Esophagus muscularis mucosa (tissue), 4 donors: ENCODE results near the gene FAM186B. TPM values are rescaled to one million over a fixed set of nuclear protein-coding genes. Genes with fewer than 3 reads are reported as not detected.
A peak's percentile ranks its signal among the peaks of the same experiment; 100 is the strongest.

Experiments used
- DNase-seq: peaks from one replicate; pipeline ENCODE4 v3.0.0-alpha.2; 2017; ENCODE audit errors: extremely low spot score
- H3K27ac ChIP-seq, 4 donors: fragments of 200-600 bp; sonication (generic); replicated peaks in 1 of 4; 1 replicate in 3 of 4; 2 replicates in 1 of 4; pipeline ENCODE4 v1.5.1; 2016 to 2019; ENCODE audit warnings: mild to moderate bottlenecking in 1 of 4
- H3K27me3 ChIP-seq, 4 donors: fragments of 200-600 bp; sonication (generic); one replicate each; pipeline versions ENCODE4 v1.5.1 to v1.6.0; 2016 to 2019
- H3K36me3 ChIP-seq, 4 donors: fragments of 200-600 bp; sonication (generic); one replicate each; pipeline ENCODE4 v1.5.1; 2016 to 2019
- H3K4me1 ChIP-seq, 4 donors: fragments of 200-600 bp; sonication (generic); one replicate each; pipeline ENCODE4 v1.5.1; 2016 to 2019
- H3K4me3 ChIP-seq, 4 donors: fragments of 200-600 bp; sonication (generic); 1 replicate in 2 of 4; 2 replicates in 2 of 4; pipeline ENCODE4 v1.5.1; 2016 to 2019; ENCODE audit warnings: mild to moderate bottlenecking in 4 of 4, moderate library complexity in 1 of 4
- H3K9me3 ChIP-seq, 4 donors: fragments of 200-600 bp; sonication (generic); 1 replicate in 3 of 4; 2 replicates in 1 of 4; pipeline ENCODE4 v1.5.1; 2016 to 2019
- EP300 ChIP-seq: sonication (generic); formaldehyde crosslinking; IDR thresholded peaks from one replicate; pipeline ENCODE4 v1.6.1; 2017; ENCODE audit warnings: antibody characterized with exemption
- POLR2A ChIP-seq: fragments of 450-650 bp; IDR thresholded peaks from one replicate; pipeline ENCODE4 v1.6.1; 2017; ENCODE audit warnings: antibody characterized with exemption, moderate library complexity, mild to moderate bottlenecking, low read depth
- POLR2AphosphoS5 ChIP-seq, 2 donors: sonication (generic); formaldehyde crosslinking; IDR thresholded peaks; one replicate each; pipeline ENCODE4 v1.6.1; 2017; ENCODE audit warnings: antibody characterized with exemption in 2 of 2
- WGBS: methylation state at CpG from one replicate; pipeline ENCODE4 v1.1.5; 2018; 5-methylcytosine and 5-hydroxymethylcytosine counted together
- intact Hi-C: fragments of 100-400 bp; cut with DNase I; formaldehyde crosslinking; loops from one replicate; pipeline ENCODE4 v1.15.1; 2023
- total RNA-seq, 4 donors: library from RNA; depleted of rRNA; stranded (reverse); fragments of >200 nt; gene quantifications; one replicate each; pipeline versions ENCODE4 v1.1.0 to v1.2.1, GENCODE V29; 2016
- TF ChIP-seq, protein P1 (sequence below), 3 experiments: fragments of 200-600 bp in 2 of 3; fragments of 450-650 bp in 1 of 3; sonication (generic) in 2 of 3; IDR thresholded peaks; one replicate each; pipeline ENCODE4 v1.5.1; 2017 to 2019; ENCODE audit warnings: antibody characterized with exemption in 3 of 3, mild to moderate bottlenecking in 2 of 3, moderate library complexity in 1 of 3

The FAM186B gene
- total RNA-seq, 4 donors from 2014 or later = under 0.01 to 0.46 (median 0.21) TPM

GRCh38 chr12:49582201-49582600, 23.2 kb downstream of the FAM186B start:
- Histone ChIP-seq H3K27me3 (no peaks in the 10 kb centered on the region), H3K9me3 (no peaks in the 10 kb centered on the region), H3K27ac (peak overlapping the region in 1 of 4 donors; percentile 7), H3K36me3 (peaks cover 0 to 22% (median 9%) of the 10 kb centered on the region in 4 donors), H3K4me3 (no peak overlapping the region), H3K4me1 (peaks cover 21 to 43% (median 30%) of the 10 kb centered on the region in 4 donors)
- intact Hi-C loops = loop anchor here (5.0 kb wide), 1 partner anchor 40 kb away; the partner anchor contains the start of gene PRPF40B
- TF ChIP-seq, protein P1, sequence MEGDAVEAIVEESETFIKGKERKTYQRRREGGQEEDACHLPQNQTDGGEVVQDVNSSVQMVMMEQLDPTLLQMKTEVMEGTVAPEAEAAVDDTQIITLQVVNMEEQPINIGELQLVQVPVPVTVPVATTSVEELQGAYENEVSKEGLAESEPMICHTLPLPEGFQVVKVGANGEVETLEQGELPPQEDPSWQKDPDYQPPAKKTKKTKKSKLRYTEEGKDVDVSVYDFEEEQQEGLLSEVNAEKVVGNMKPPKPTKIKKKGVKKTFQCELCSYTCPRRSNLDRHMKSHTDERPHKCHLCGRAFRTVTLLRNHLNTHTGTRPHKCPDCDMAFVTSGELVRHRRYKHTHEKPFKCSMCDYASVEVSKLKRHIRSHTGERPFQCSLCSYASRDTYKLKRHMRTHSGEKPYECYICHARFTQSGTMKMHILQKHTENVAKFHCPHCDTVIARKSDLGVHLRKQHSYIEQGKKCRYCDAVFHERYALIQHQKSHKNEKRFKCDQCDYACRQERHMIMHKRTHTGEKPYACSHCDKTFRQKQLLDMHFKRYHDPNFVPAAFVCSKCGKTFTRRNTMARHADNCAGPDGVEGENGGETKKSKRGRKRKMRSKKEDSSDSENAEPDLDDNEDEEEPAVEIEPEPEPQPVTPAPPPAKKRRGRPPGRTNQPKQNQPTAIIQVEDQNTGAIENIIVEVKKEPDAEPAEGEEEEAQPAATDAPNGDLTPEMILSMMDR (IDR thresholded peaks at IDR 0.05) = no peak
- TF ChIP-seq POLR2A (no peak), POLR2AphosphoS5 (IDR thresholded peaks at IDR 0.05) (no peak), EP300 (no peak)
- no peak for DNase-seq
- 67% methylated on average over 1 of the region's 1 CpG for WGBS

DNA sequence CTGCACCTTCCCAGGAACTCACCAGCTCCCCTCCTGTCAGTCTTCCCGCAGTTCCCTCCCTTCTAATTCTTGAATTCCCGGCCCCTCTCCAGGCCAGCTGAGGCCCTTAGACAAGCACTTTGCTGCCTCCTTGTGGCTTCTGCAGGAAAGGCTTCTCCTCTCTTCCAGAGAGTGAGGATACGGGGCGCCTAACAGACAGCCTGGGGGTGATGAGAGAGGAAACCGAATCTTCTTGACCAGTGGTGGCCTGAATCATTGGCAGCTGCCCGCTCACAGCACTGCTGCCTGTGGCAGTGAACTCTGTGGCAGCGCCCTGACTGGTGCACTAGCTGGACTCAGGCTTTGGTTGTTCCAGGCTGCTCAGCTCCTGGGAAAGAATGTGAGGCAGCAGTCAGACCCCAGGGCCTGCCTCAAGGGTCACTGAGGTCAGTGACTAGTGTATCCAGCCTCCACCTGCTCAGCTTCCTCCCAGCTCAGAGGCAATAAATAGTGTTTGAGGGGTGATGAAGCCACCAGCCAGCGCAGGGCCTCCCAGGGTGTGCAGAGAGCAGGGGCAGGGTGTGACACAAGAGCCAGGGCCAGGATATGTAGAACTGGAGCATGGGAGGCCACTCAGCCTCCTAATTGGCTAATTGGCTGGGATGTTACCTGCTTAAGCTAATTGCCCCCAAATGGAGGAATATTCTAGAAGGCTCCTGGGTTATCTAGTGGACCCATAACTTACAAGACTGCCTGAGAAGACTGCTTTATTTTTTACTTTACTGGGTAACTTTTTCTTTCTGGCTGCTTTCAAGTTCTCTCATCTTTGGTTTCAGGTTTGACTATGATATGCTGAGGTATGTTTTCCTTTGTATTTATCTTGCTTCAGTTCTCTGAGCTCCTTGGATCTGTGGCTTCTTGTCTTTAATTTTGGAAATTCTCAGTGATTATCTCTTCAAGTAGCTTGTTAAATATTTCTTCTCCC, 24.6 kb downstream of the FAM186B start:
- DNase-seq = no peak
- Histone ChIP-seq H3K4me1 (peaks cover 21 to 43% (median 30%) of the 10 kb centered on the region in 4 donors), H3K27me3 (no peaks in the 10 kb centered on the region), H3K9me3 (no peaks in the 10 kb centered on the region), H3K4me3 (no peak overlapping the region), H3K36me3 (peaks cover 0 to 21% (median 2%) of the 10 kb centered on the region in 4 donors), H3K27ac (peak overlapping the region; percentile 4 to 55 (median 30))
- TF ChIP-seq, protein P1 (IDR thresholded peaks at IDR 0.05) = peak; percentile 63 to 89 (median 84)
- TF ChIP-seq EP300 = no peak
- WGBS = 36% methylated on average over 5 of the region's 8 CpGs
- intact Hi-C loops = loop anchor here (2.0 to 5.0 kb wide), 2 partner anchors 41 to 224 kb away; partner anchors contain the start of gene PRPF40B

- WGBS = 87% methylated on average over 9 of the region's 13 CpGs
- peaks cover 21 to 37% (median 28%) of the 10 kb centered on the region in 4 donors for H3K4me1 ChIP-seq
- no peak for DNase-seq
- intact Hi-C loops = no loop called here
- H3K36me3 ChIP-seq = peaks cover 0 to 32% (median 5%) of the 10 kb centered on the region in 4 donors
- H3K27me3 ChIP-seq = no peaks in the 10 kb centered on the region
- no peak overlapping the region for H3K27ac ChIP-seq
- H3K9me3 ChIP-seq = no peaks in the 10 kb centered on the region
- no peak overlapping the region for H3K4me3 ChIP-seq
- TF ChIP-seq POLR2A (no peak), POLR2AphosphoS5 (IDR thresholded peaks at IDR 0.05) (no peak), EP300 (no peak)
- TF ChIP-seq, protein P1 (IDR thresholded peaks at IDR 0.05) = no peak
These were observed 26.8 kb downstream of the FAM186B start for GRCh38 chr12:49578471-49579112.

GRCh38 chr12:49577589-49578315, 27.7 kb downstream of the FAM186B start:
- DNase-seq = no peak
- Histone ChIP-seq H3K27me3 (no peaks in the 10 kb centered on the region), H3K4me1 (peaks cover 12 to 28% (median 20%) of the 10 kb centered on the region in 4 donors), H3K4me3 (no peak overlapping the region), H3K9me3 (no peaks in the 10 kb centered on the region), H3K36me3 (peaks cover 0 to 32% (median 5%) of the 10 kb centered on the region in 4 donors), H3K27ac (no peak overlapping the region)
- WGBS = 85% methylated on average over 9 of the region's 9 CpGs
- intact Hi-C loops = no loop called here
- TF ChIP-seq, protein P1 (IDR thresholded peaks at IDR 0.05) = no peak
- TF ChIP-seq POLR2AphosphoS5 (IDR thresholded peaks at IDR 0.05) (no peak), POLR2A (no peak), EP300 (no peak)
